PC-3 (cell line): ENCODE results near the gene NPR3. TPM values are rescaled to one million over a fixed set of nuclear protein-coding genes. Genes with fewer than 3 reads are reported as not detected.

Source experiments
- ATAC-seq: fragments of 200-7000 bp; cut with Tn5 transposase; 2 replicates; pipeline ENCODE4 v1.9.1; 2020; ENCODE audit warnings: mild to moderate bottlenecking, moderate library complexity
- BruUV-seq: library from RNA; stranded (reverse); fragments of 400-500 nt; replicated peaks from 2 replicates; lab custom pipeline; 2021; lab: Mats Ljungman, UMichigan
- CTCF ChIA-PET: fragments of 300-600 bp; sonication (Branson Sonifier 250); formaldehyde crosslinking; loops from one replicate; lab custom pipeline; 2022; ENCODE audit warnings: antibody characterized with exemption; lab: Charles Lee
- POLR2A ChIA-PET: fragments of 300-600 bp; sonication (Branson Sonifier 250); formaldehyde crosslinking; loops from one replicate; lab custom pipeline; 2022; ENCODE audit warnings: antibody characterized with exemption; ENCODE audit not compliant: unreplicated experiment; lab: Charles Lee
- DNase-seq: peaks from one replicate; pipeline ENCODE4 v3.0.0-alpha.2; 2015
- H2AFZ ChIP-seq: fragments of 300-600 bp; sonication (generic); 2 replicates; pipeline ENCODE4 v1.6.0; 2016; ENCODE audit warnings: antibody characterized with exemption, low read length
- H3F3A ChIP-seq: fragments of 300-600 bp; sonication (generic); one replicate; pipeline ENCODE4 v1.6.0; 2017; ENCODE audit warnings: antibody characterized with exemption, low read length, control low read depth, mild to moderate bottlenecking; ENCODE audit not compliant: unreplicated experiment
- H3K27ac ChIP-seq: fragments of 300-600 bp; sonication (generic); 2 replicates; pipeline ENCODE4 v1.5.1; 2016; ENCODE audit warnings: mild to moderate bottlenecking, low read length
- H3K27me3 ChIP-seq: fragments of 300-600 bp; sonication (generic); 2 replicates; pipeline ENCODE4 v1.6.1; 2016; ENCODE audit warnings: low read length, mixed read lengths
- H3K36me3 ChIP-seq: fragments of 300-600 bp; sonication (generic); 2 replicates; pipeline ENCODE4 v1.6.1; 2016; ENCODE audit warnings: low read depth, mixed run types, low read length, mixed read lengths
- H3K4me1 ChIP-seq: fragments of 300-600 bp; sonication (generic); 2 replicates; pipeline ENCODE4 v1.5.1; 2016; ENCODE audit warnings: low read length; ENCODE audit not compliant: insufficient read depth
- H3K4me2 ChIP-seq: fragments of 300-600 bp; sonication (generic); 2 replicates; pipeline ENCODE4 v1.6.0; 2016; ENCODE audit warnings: low read length
- H3K4me3 ChIP-seq: fragments of 300-600 bp; sonication (generic); 2 replicates; pipeline ENCODE4 v1.5.1; 2016; ENCODE audit warnings: mild to moderate bottlenecking, low read length, mixed read lengths
- H3K79me2 ChIP-seq: fragments of 300-600 bp; sonication (generic); 2 replicates; pipeline ENCODE4 v1.6.1; 2017; ENCODE audit warnings: low read length, mixed read lengths
- H3K9ac ChIP-seq: fragments of 300-600 bp; sonication (generic); 2 replicates; pipeline ENCODE4 v1.6.0; 2016; ENCODE audit warnings: mild to moderate bottlenecking, low read length
- H3K9me2 ChIP-seq: fragments of 300-600 bp; sonication (generic); replicated peaks from 2 replicates; pipeline ENCODE4 v1.6.1; 2016; ENCODE audit warnings: mixed run types, low read length, mixed read lengths
- H3K9me3 ChIP-seq: fragments of 300-600 bp; sonication (generic); 2 replicates; pipeline ENCODE4 v1.6.1; 2016; ENCODE audit warnings: low read length, mixed read lengths
- H4K20me1 ChIP-seq: fragments of 300-600 bp; sonication (generic); 2 replicates; pipeline ENCODE4 v1.6.1; 2016; ENCODE audit warnings: low read length, mixed read lengths
- EZH2 ChIP-seq: fragments of 300-600 bp; sonication (generic); IDR thresholded peaks from one replicate; pipeline ENCODE4 v1.6.1; 2017; ENCODE audit warnings: antibody characterized with exemption, mild to moderate bottlenecking, low read length; ENCODE audit not compliant: unreplicated experiment
- EZH2phosphoT487 ChIP-seq: fragments of 300-600 bp; sonication (generic); IDR thresholded peaks from 2 replicates; pipeline ENCODE4 v1.6.1; 2018; ENCODE audit warnings: mild to moderate bottlenecking, antibody characterized with exemption, low read length, borderline replicate concordance
- intact Hi-C: fragments of 100-400 bp; cut with micrococcal nuclease; formaldehyde crosslinking; loops from 2 replicates; pipeline ENCODE4 v1.9.0; 2023
- total RNA-seq: library from RNA; depleted of rRNA; stranded (reverse); fragments of >200 nt; gene quantifications from 2 replicates; pipeline ENCODE4 v1.2.3, GENCODE V29; 2014
- TF ChIP-seq, protein P1 (sequence below): fragments of 300-600 bp; sonication (generic); conservative IDR thresholded peaks from 2 replicates; pipeline ENCODE4 v1.5.1; 2017; ENCODE audit warnings: antibody characterized with exemption, low read depth, mild to moderate bottlenecking, low read length

The NPR3 gene
- total RNA-seq, 1 experiment from 2014 or later = 3.9 TPM

DNA sequence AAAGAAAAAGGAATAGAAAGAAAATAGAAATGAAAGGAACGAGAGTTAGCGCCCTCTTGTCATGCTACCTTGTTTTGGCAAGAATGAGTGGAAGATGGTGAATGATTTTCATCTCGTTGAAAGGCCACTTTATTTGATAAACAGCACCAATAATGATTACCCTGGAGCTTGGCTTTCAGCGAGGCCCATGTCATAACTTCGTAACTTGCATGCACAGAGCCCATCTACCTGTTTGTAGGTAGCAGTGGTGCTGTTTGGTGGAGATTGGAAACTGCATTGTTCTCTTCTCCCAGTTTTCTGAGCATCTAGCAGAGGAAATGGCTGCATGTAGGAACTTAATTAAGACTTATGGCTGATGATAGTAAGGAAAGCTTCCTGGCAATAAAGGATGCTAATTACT, 59.3 kb downstream of the NPR3 start:
- POLR2A ChIA-PET = no interaction called here
- Histone ChIP-seq H3K9me3 (no peaks in the 10 kb centered on the region), H3K27ac (no peak overlapping the region), H3K27me3 (no peaks in the 10 kb centered on the region), H3K9me2 (no peaks in the 10 kb centered on the region), H2AFZ (no peak overlapping the region), H3K79me2 (no peaks in the 10 kb centered on the region), H3K4me1 (peaks cover 20% of the 10 kb centered on the region), H4K20me1 (no peaks in the 10 kb centered on the region), H3K36me3 (no peaks in the 10 kb centered on the region), H3K4me3 (no peak overlapping the region), H3F3A (no peaks in the 10 kb centered on the region), H3K9ac (no peak overlapping the region), H3K4me2 (no peak overlapping the region)
- ATAC-seq (no peak), DNase-seq (no peak)
- CTCF ChIA-PET = no interaction called here
- TF ChIP-seq, protein P1, sequence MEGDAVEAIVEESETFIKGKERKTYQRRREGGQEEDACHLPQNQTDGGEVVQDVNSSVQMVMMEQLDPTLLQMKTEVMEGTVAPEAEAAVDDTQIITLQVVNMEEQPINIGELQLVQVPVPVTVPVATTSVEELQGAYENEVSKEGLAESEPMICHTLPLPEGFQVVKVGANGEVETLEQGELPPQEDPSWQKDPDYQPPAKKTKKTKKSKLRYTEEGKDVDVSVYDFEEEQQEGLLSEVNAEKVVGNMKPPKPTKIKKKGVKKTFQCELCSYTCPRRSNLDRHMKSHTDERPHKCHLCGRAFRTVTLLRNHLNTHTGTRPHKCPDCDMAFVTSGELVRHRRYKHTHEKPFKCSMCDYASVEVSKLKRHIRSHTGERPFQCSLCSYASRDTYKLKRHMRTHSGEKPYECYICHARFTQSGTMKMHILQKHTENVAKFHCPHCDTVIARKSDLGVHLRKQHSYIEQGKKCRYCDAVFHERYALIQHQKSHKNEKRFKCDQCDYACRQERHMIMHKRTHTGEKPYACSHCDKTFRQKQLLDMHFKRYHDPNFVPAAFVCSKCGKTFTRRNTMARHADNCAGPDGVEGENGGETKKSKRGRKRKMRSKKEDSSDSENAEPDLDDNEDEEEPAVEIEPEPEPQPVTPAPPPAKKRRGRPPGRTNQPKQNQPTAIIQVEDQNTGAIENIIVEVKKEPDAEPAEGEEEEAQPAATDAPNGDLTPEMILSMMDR = no peak
- no peak for TF ChIP-seq EZH2
- no peak for TF ChIP-seq EZH2phosphoT487
- intact Hi-C loops = no loop called here
- no TSS peak for BruUV-seq

DNA sequence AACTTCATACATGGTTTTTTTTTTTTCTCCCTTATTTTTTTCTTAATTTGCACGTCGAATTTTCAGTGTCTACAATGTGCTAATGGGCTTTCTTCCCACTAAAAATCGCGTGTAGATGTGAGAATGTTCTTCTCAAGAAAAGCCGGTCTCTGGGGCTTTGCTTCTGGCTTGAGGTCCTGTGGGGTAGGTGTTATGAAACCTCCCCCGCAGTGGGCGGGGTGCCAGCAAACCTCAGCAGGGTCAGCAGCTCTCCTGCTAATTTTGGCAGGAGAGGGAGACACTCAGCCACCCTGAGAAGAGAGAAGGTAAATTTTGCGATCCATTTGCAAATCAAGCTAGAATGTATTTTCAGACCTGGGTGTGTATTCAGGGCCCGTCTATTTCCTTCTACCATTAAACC, 59.9 kb downstream of the NPR3 start:
- Histone ChIP-seq H3K79me2 (no peaks in the 10 kb centered on the region), H3K4me1 (peaks cover 20% of the 10 kb centered on the region), H3F3A (no peaks in the 10 kb centered on the region), H3K9ac (no peak overlapping the region), H4K20me1 (no peaks in the 10 kb centered on the region), H3K4me2 (no peak overlapping the region), H3K27me3 (no peaks in the 10 kb centered on the region), H3K4me3 (no peak overlapping the region), H3K27ac (no peak overlapping the region), H2AFZ (no peak overlapping the region), H3K9me2 (no peaks in the 10 kb centered on the region), H3K36me3 (no peaks in the 10 kb centered on the region), H3K9me3 (no peaks in the 10 kb centered on the region)
- ATAC-seq (no peak), DNase-seq (no peak)
- TF ChIP-seq EZH2phosphoT487 (no peak), EZH2 (no peak)
- TF ChIP-seq, protein P1 = no peak
- no TSS peak for BruUV-seq
- intact Hi-C loops = no loop called here
- ChIA-PET CTCF (no interaction called here), POLR2A (no interaction called here)

DNA sequence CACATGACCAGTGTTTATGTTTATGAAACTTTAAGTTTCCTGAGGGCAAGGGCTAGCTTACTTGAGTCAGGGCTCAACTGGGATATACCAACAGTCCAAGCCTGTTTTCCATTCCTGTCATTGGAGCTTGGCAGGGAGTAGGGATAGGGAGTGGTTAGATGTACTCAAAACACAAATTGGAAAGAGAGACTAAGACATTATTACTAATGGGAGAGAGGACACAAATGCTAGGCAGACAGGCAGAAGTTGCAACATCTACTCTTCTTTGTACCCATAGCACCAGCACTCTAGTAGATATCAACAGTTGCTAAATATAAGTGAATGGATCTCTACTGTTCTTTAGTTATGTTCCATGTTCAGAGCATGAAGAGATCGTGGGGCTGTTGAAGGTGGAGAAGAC, 62.8 kb downstream of the NPR3 start:
- DNase-seq (no peak), ATAC-seq (no peak)
- peaks cover 3% of the 10 kb centered on the region for H3K4me1 ChIP-seq
- ChIA-PET CTCF (no interaction called here), POLR2A (no interaction called here)
- H3F3A ChIP-seq = no peaks in the 10 kb centered on the region
- no peak overlapping the region for H3K9ac ChIP-seq
- H2AFZ ChIP-seq = no peak overlapping the region
- H3K79me2 ChIP-seq = no peaks in the 10 kb centered on the region
- H3K4me3 ChIP-seq = no peak overlapping the region
- intact Hi-C loops = no loop called here
- H3K27ac ChIP-seq = no peak overlapping the region
- no peaks in the 10 kb centered on the region for H3K9me2 ChIP-seq
- no peaks in the 10 kb centered on the region for H3K27me3 ChIP-seq
- H4K20me1 ChIP-seq = no peaks in the 10 kb centered on the region
- no peak overlapping the region for H3K4me2 ChIP-seq
- H3K9me3 ChIP-seq = no peaks in the 10 kb centered on the region
- H3K36me3 ChIP-seq = no peaks in the 10 kb centered on the region
- no peak for TF ChIP-seq EZH2phosphoT487
- no peak for TF ChIP-seq EZH2
- TF ChIP-seq, protein P1 = no peak
- BruUV-seq = no TSS peak
